PC-9 (cell line): ENCODE results near the gene IL17RA. TPM values are rescaled to one million over a fixed set of nuclear protein-coding genes. Genes with fewer than 3 reads are reported as not detected.
A peak's percentile ranks its signal among the peaks of the same experiment; 100 is the strongest.

Source experiments
- BruUV-seq: library from RNA; stranded (reverse); fragments of 400-500 nt; replicated peaks from 2 replicates; lab custom pipeline; 2021; lab: Mats Ljungman, UMichigan
- CTCF ChIA-PET: fragments of 300-600 bp; sonication (Branson Sonifier 250); formaldehyde crosslinking; loops from one replicate; lab custom pipeline; 2022; ENCODE audit warnings: antibody characterized with exemption; lab: Charles Lee
- POLR2A ChIA-PET: fragments of 300-600 bp; sonication (Branson Sonifier 250); formaldehyde crosslinking; loops from one replicate; lab custom pipeline; 2022; ENCODE audit warnings: antibody characterized with exemption; ENCODE audit not compliant: unreplicated experiment; lab: Charles Lee
- DNase-seq, 2 experiments: peaks; one replicate each; pipeline versions ENCODE4 v3.0.0 to v3.0.0-alpha.2; 2015 to 2022; ENCODE audit warnings: mixed read lengths in 1 of 2
- H2AFZ ChIP-seq: fragments of 200-600 bp; sonication (generic); 2 replicates; pipeline ENCODE4 v1.8.1; 2017; ENCODE audit warnings: antibody characterized with exemption
- H3F3A ChIP-seq: fragments of 200-600 bp; sonication (generic); 2 replicates; pipeline ENCODE4 v1.8.1; 2017; ENCODE audit warnings: antibody characterized with exemption, mild to moderate bottlenecking, low read depth; ENCODE audit not compliant: insufficient read depth
- H3K27ac ChIP-seq: fragments of 200-600 bp; sonication (generic); 2 replicates; pipeline ENCODE4 v1.6.1; 2016; ENCODE audit warnings: mixed run types
- H3K27me3 ChIP-seq: fragments of 200-600 bp; sonication (generic); 2 replicates; pipeline ENCODE4 v1.6.1; 2016; ENCODE audit warnings: low read depth, mixed run types; ENCODE audit not compliant: insufficient read depth
- H3K36me3 ChIP-seq: fragments of 200-600 bp; sonication (generic); 2 replicates; pipeline ENCODE4 v1.6.1; 2016; ENCODE audit warnings: low read depth, mixed run types
- H3K4me1 ChIP-seq: fragments of 200-600 bp; sonication (generic); replicated peaks from 2 replicates; pipeline ENCODE4 v1.6.1; 2016; ENCODE audit warnings: mixed run types; ENCODE audit not compliant: insufficient read depth
- H3K4me2 ChIP-seq: fragments of 200-600 bp; sonication (generic); 2 replicates; pipeline ENCODE4 v1.6.1; 2017; ENCODE audit warnings: mixed run types
- H3K4me3 ChIP-seq: fragments of 200-600 bp; sonication (generic); 2 replicates; pipeline ENCODE4 v1.6.1; 2016; ENCODE audit warnings: mixed run types
- H3K79me2 ChIP-seq: fragments of 200-600 bp; sonication (generic); 2 replicates; pipeline ENCODE4 v1.6.1; 2017; ENCODE audit warnings: low read depth, mixed run types
- H3K9me2 ChIP-seq: fragments of 200-600 bp; sonication (generic); 2 replicates; pipeline ENCODE4 v1.8.1; 2017; ENCODE audit warnings: mild to moderate bottlenecking; ENCODE audit not compliant: insufficient read depth
- H3K9me3 ChIP-seq: fragments of 200-600 bp; sonication (generic); 2 replicates; pipeline ENCODE4 v1.8.1; 2016; ENCODE audit warnings: low read depth; ENCODE audit not compliant: insufficient read depth
- H4K20me1 ChIP-seq: fragments of 200-600 bp; sonication (generic); 2 replicates; pipeline ENCODE4 v1.8.1; 2017; ENCODE audit not compliant: insufficient read depth
- CTCF ChIP-seq: fragments of 200-600 bp; sonication (generic); conservative IDR thresholded peaks from 2 replicates; pipeline ENCODE4 v1.6.1; 2017; ENCODE audit warnings: mixed run types, antibody characterized with exemption, mild to moderate bottlenecking, moderate library complexity
- EZH2 ChIP-seq: fragments of 200-600 bp; sonication (generic); IDR thresholded peaks from 2 replicates; pipeline ENCODE4 v1.8.0; 2017; ENCODE audit warnings: antibody characterized with exemption, low read depth
- intact Hi-C: fragments of 100-400 bp; cut with micrococcal nuclease; formaldehyde crosslinking; loops from one replicate; pipeline ENCODE4 v1.10.0; 2022; ENCODE audit not compliant: unreplicated experiment
- total RNA-seq: library from RNA; stranded (reverse); gene quantifications from 2 replicates; pipeline ENCODE4 v1.2.3, GENCODE V29; 2021

Gene IL17RA
- total RNA-seq, 1 experiment from 2014 or later = 8.2 TPM

GRCh38 chr22:17149076-17149815 lies 64.4 kb downstream of the IL17RA start:
- Histone ChIP-seq H4K20me1 (0 out of 2 replicates have a peak, but pooled peaks cover 2% of the 10 kb centered on the region), H3K27me3 (no peaks in the 10 kb centered on the region), H3K4me1 (no peaks in the 10 kb centered on the region), H3K9me3 (no peaks in the 10 kb centered on the region), H3K79me2 (peaks cover 10% of the 10 kb centered on the region; the same call in 1 of the 2 replicates), H2AFZ (no peak overlapping the region), H3K4me3 (no peak overlapping the region), H3K4me2 (no peak overlapping the region), H3F3A (no peaks in the 10 kb centered on the region), H3K9me2 (no peaks in the 10 kb centered on the region), H3K27ac (no peak overlapping the region), H3K36me3 (no peaks in the 10 kb centered on the region)
- ChIA-PET CTCF (no interaction called here), POLR2A (no interaction called here)
- TF ChIP-seq EZH2 (no peak), CTCF (no peak)
- no TSS peak for BruUV-seq
- peak in 1 of 2 experiments; percentile 2 for DNase-seq
- intact Hi-C loops = no loop called here

- Histone ChIP-seq H3K4me2 (no peak overlapping the region), H3K36me3 (no peaks in the 10 kb centered on the region), H3K79me2 (peaks cover 27% of the 10 kb centered on the region), H3K27ac (no peak overlapping the region), H3K4me1 (0 out of 2 replicates have a peak, but pooled peaks cover 2% of the 10 kb centered on the region), H4K20me1 (0 out of 2 replicates have a peak, but pooled peaks cover 2% of the 10 kb centered on the region), H3K4me3 (no peak overlapping the region), H3K9me3 (no peaks in the 10 kb centered on the region), H3F3A (no peaks in the 10 kb centered on the region), H3K9me2 (no peaks in the 10 kb centered on the region), H2AFZ (no peak overlapping the region), H3K27me3 (no peaks in the 10 kb centered on the region)
- BruUV-seq = no TSS peak
- TF ChIP-seq EZH2 (no peak), CTCF (no peak)
- intact Hi-C loops = no loop called here
- POLR2A ChIA-PET = no interaction called here
- CTCF ChIA-PET = no interaction called here
- no peak for DNase-seq
Measured at GRCh38 chr22:17152340-17152739, 67.5 kb downstream of the IL17RA start.

GRCh38 chr22:17152971-17153370 lies 68.2 kb downstream of the IL17RA start:
- CTCF ChIA-PET = no interaction called here
- H2AFZ ChIP-seq = no peak overlapping the region
- H3K4me1 ChIP-seq = 0 out of 2 replicates have a peak, but pooled peaks cover 8% of the 10 kb centered on the region
- intact Hi-C loops = no loop called here
- no peaks in the 10 kb centered on the region for H3K27me3 ChIP-seq
- H3F3A ChIP-seq = no peaks in the 10 kb centered on the region
- H3K9me2 ChIP-seq = no peaks in the 10 kb centered on the region
- peaks cover 33% of the 10 kb centered on the region for H3K79me2 ChIP-seq
- TF ChIP-seq EZH2 = no peak
- no peak for TF ChIP-seq CTCF
- no peak for DNase-seq
- H4K20me1 ChIP-seq = 0 out of 2 replicates have a peak, but pooled peaks cover 2% of the 10 kb centered on the region
- no peak overlapping the region for H3K4me2 ChIP-seq
- BruUV-seq = no TSS peak
- H3K27ac ChIP-seq = no peak overlapping the region
- H3K4me3 ChIP-seq = no peak overlapping the region
- no peaks in the 10 kb centered on the region for H3K9me3 ChIP-seq
- POLR2A ChIA-PET = no interaction called here
- no peaks in the 10 kb centered on the region for H3K36me3 ChIP-seq
